Right lung (tissue), 10 donors: ENCODE data around the gene UROD. TPM values are rescaled to one million over a fixed set of nuclear protein-coding genes. Genes with fewer than 3 reads are reported as not detected.
"Not testable (repeated sequence)": the region's sequence is repeated elsewhere in the genome, so short reads cannot be mapped to it uniquely, and the experiment has no call there.

ENCODE experiments used
- DNase-seq, 2 donors: peaks; one replicate each; pipeline ENCODE4 v3.0.0-alpha.2; 2013
- long read RNA-seq, 8 donors: transcript quantifications; one replicate each; lab custom pipeline, GENCODE V29; 2026
- polyA plus RNA-seq, 5 donors: library from polyadenylated mRNA; unstranded; fragments of 120-200 nt; gene quantifications; one replicate each; pipeline versions ENCODE4 v1.2.1 to v1.2.3, GENCODE V29; 2013; ENCODE audit warnings: inconsistent platforms in 1 of 5, low replicate concordance in 1 of 5; ENCODE audit not compliant: insufficient read length in 5 of 5, insufficient read depth in 1 of 5

UROD gene
- 100 to 1,000 TPM in 1 of 5 donors, 10 to 100 TPM in 4; 90.1 to 110 (median 94.8) TPM for polyA plus RNA-seq
- long read RNA-seq, donor 1, transcript UROD-210 (2 exons, 524 nt): major isoform, 33 of 94 reads
- long read RNA-seq, donor 1, transcript UROD-201 (10 exons, 1,300 nt): minor isoform, 32 of 94 reads
- long read RNA-seq, donor 1, partial matches to known transcripts: 16 of 94 reads
- long read RNA-seq, donor 1, other reads (novel, unspliced or antisense): 5 of 94 reads
- long read RNA-seq, donor 2, transcript UROD-210 (2 exons, 524 nt): major isoform, 22 of 57 reads
- long read RNA-seq, donor 2, transcript UROD-201 (10 exons, 1,300 nt): minor isoform, 19 of 57 reads
- long read RNA-seq, donor 2, partial matches to known transcripts: 6 of 57 reads
- long read RNA-seq, donor 2, other reads (novel, unspliced or antisense): 6 of 57 reads
- long read RNA-seq, donor 3, transcript UROD-201 (10 exons, 1,300 nt): minor isoform, 18 of 56 reads
- long read RNA-seq, donor 3, transcript UROD-210 (2 exons, 524 nt): major isoform, 26 of 56 reads
- long read RNA-seq, donor 3, transcript UROD-212 (4 exons, 934 nt): minor isoform, 6 of 56 reads
- long read RNA-seq, donor 3, partial matches to known transcripts: 5 of 56 reads
- long read RNA-seq, donor 3, other reads (novel, unspliced or antisense): 0 of 56 reads
- long read RNA-seq, donor 4, transcript UROD-210 (2 exons, 524 nt): major isoform, 12 of 29 reads
- long read RNA-seq, donor 4, transcript UROD-201 (10 exons, 1,300 nt): minor isoform, 7 of 29 reads
- long read RNA-seq, donor 4, partial matches to known transcripts: 9 of 29 reads
- long read RNA-seq, donor 4, other reads (novel, unspliced or antisense): 0 of 29 reads
- long read RNA-seq, donor 5, transcript UROD-212 (4 exons, 934 nt): minor isoform, 6 of 107 reads
- long read RNA-seq, donor 5, transcript UROD-210 (2 exons, 524 nt): major isoform, 46 of 107 reads
- long read RNA-seq, donor 5, transcript UROD-201 (10 exons, 1,300 nt): minor isoform, 41 of 107 reads
- long read RNA-seq, donor 5, partial matches to known transcripts: 12 of 107 reads
- long read RNA-seq, donor 5, other reads (novel, unspliced or antisense): 0 of 107 reads
- long read RNA-seq, donor 6, transcript UROD-210 (2 exons, 524 nt): major isoform, 44 of 90 reads
- long read RNA-seq, donor 6, transcript UROD-201 (10 exons, 1,300 nt): minor isoform, 27 of 90 reads
- long read RNA-seq, donor 6, partial matches to known transcripts: 10 of 90 reads
- long read RNA-seq, donor 6, other reads (novel, unspliced or antisense): 6 of 90 reads
- long read RNA-seq, donor 7, transcript UROD-201 (10 exons, 1,300 nt): minor isoform, 17 of 65 reads
- long read RNA-seq, donor 7, transcript UROD-210 (2 exons, 524 nt): major isoform, 38 of 65 reads
- long read RNA-seq, donor 7, transcript UROD-212 (4 exons, 934 nt): minor isoform, 5 of 65 reads
- long read RNA-seq, donor 7, partial matches to known transcripts: 5 of 65 reads
- long read RNA-seq, donor 7, other reads (novel, unspliced or antisense): 0 of 65 reads
- long read RNA-seq, donor 8, transcript UROD-201 (10 exons, 1,300 nt): major isoform, 15 of 39 reads
- long read RNA-seq, donor 8, transcript UROD-210 (2 exons, 524 nt): minor isoform, 13 of 39 reads
- long read RNA-seq, donor 8, partial matches to known transcripts: 6 of 39 reads
- long read RNA-seq, donor 8, other reads (novel, unspliced or antisense): 0 of 39 reads

- DNase-seq: peak; percentile 91 to 93
These were observed at the start of gene UROD for GRCh38 chr1:45011837-45012638. Gene UROD (plus strand): TSS chr1:45012254. CDS start chr1:45012266, 12 bp downstream.

- no peak for DNase-seq
These were observed 49.3 kb upstream of the UROD start for GRCh38 chr1:44962729-44963128.

- DNase-seq: no peak
These were observed 47.7 kb upstream of the UROD start for GRCh38 chr1:44964396-44964795.

GRCh38 chr1:44970317-44970716 lies 41.7 kb upstream of the UROD start:
- no peak for DNase-seq

- no peak for DNase-seq
These were observed 38.4 kb upstream of the UROD start for GRCh38 chr1:44973645-44974044.

GRCh38 chr1:44976252-44976651 lies 35.8 kb upstream of the UROD start:
- DNase-seq: no peak

- DNase-seq: not testable (repeated sequence)
These were observed 34.7 kb upstream of the UROD start for GRCh38 chr1:44977372-44977771.

GRCh38 chr1:44985747-44986359 lies 26.2 kb upstream of the UROD start:
- no peak for DNase-seq

GRCh38 chr1:44988531-44989156 lies 23.4 kb upstream of the UROD start:
- no peak for DNase-seq

GRCh38 chr1:44994309-44994898 lies 17.6 kb upstream of the UROD start:
- no peak for DNase-seq

GRCh38 chr1:44995467-44996238 lies 16.4 kb upstream of the UROD start:
- DNase-seq: no peak

- DNase-seq: no peak
These were observed 12.8 kb upstream of the UROD start for GRCh38 chr1:44999232-44999631.

- DNase-seq: no peak
These were observed 11.0 kb upstream of the UROD start for GRCh38 chr1:45001011-45001481.

- DNase-seq: not testable (repeated sequence)
These were observed 10.5 kb upstream of the UROD start for GRCh38 chr1:45001576-45001975.

GRCh38 chr1:45002650-45003645 lies 9.1 kb upstream of the UROD start:
- DNase-seq: no peak

GRCh38 chr1:45003741-45004140 lies 8.3 kb upstream of the UROD start:
- no peak for DNase-seq
